GM20000 (cell line): ENCODE results near the gene ZNF562.

ENCODE experiments used
- DNase-seq: peaks from one replicate; pipeline ENCODE4 v3.0.0; 2012; ENCODE audit warnings: low spot score
- CTCF ChIP-seq: IDR thresholded peaks from 2 replicates; pipeline ENCODE4 v1.5.1; 2012; ENCODE audit warnings: mild to moderate bottlenecking, control low read depth; ENCODE audit errors: extremely low read depth, missing control alignments

ZNF562 gene

GRCh38 chr19:9674663-9675357 is at the start of gene ZNF562:
ZNF562 (minus strand) TSS chr19:9675100; CDS start chr19:9660744, 14,356 bp downstream.
- TF ChIP-seq CTCF, result no peak
- DNase-seq, result peak; percentile 92

GRCh38 chr19:9724157-9724556 is 49.3 kb upstream of the ZNF562 start:
- DNase-seq, result no peak
- TF ChIP-seq CTCF, result no peak

GRCh38 chr19:9721861-9722260 is 47.0 kb upstream of the ZNF562 start:
- no peak for TF ChIP-seq CTCF
- no peak for DNase-seq

- no peak for TF ChIP-seq CTCF
- no peak for DNase-seq
Measured at GRCh38 chr19:9720541-9720940, 45.6 kb upstream of the ZNF562 start.

- no peak for TF ChIP-seq CTCF
- no peak for DNase-seq
Measured at GRCh38 chr19:9711815-9712214, 36.9 kb upstream of the ZNF562 start.

GRCh38 chr19:9709305-9709704 is 34.4 kb upstream of the ZNF562 start:
- TF ChIP-seq CTCF, result no peak
- no peak for DNase-seq

GRCh38 chr19:9705836-9706235 is 30.9 kb upstream of the ZNF562 start:
- no peak for TF ChIP-seq CTCF
- no peak for DNase-seq
